WTC11 (cell line): ENCODE data around the gene RSPH3. TPM values are rescaled to one million over a fixed set of nuclear protein-coding genes. Genes with fewer than 3 reads are reported as not detected.

ENCODE experiments used
- NFE2L1 ChIP-seq: sonication (generic); formaldehyde crosslinking; IDR thresholded peaks from 2 replicates; pipeline ENCODE4 v1.8.1; 2023; ENCODE audit warnings: missing genetic modification reagents
- OVOL2 ChIP-seq: fragments of 250-450 bp; sonication (Bioruptor Pico); IDR thresholded peaks from 2 replicates; pipeline ENCODE4 v1.9.0; 2021; ENCODE audit warnings: mild to moderate bottlenecking, borderline replicate concordance
- total RNA-seq: library from RNA; stranded (reverse); gene quantifications from 3 replicates; pipeline ENCODE4 v1.2.3, GENCODE V29; 2021

RSPH3 gene
- total RNA-seq, 1 experiment from 2014 or later, result 3.2 TPM

- no peak for TF ChIP-seq NFE2L1 (CRISPR knock-in tag)
- TF ChIP-seq OVOL2 (CRISPR knock-in tag), result no peak
- TF ChIP-seq, all 79 proteins: peak for 0
Observed at GRCh38 chr6:158923805-158924498, 76.0 kb downstream of the RSPH3 start (continued).

Other genes starting within 250 kb of the RSPH3 start
- gene EZR, start 180.8 kb downstream of the RSPH3 start, total RNA-seq, result 194 to 215 TPM (median 199 TPM) in 3 replicates
- gene TAGAP, start 44.8 kb upstream of the RSPH3 start, total RNA-seq, result 0.22 to 0.27 TPM (median 0.27 TPM) in 3 replicates
- 0.23 to 0.44 TPM (median 0.34 TPM) in 3 replicates for gene FNDC1, start 169.2 kb upstream of the RSPH3 start, total RNA-seq